CD14-positive monocyte (primary cell): Measurements from ENCODE around the gene ARHGAP15. TPM values are rescaled to one million over a fixed set of nuclear protein-coding genes. Genes with fewer than 3 reads are reported as not detected.

Source experiments
- DNase-seq, 3 donors: peaks; one replicate each; pipeline ENCODE4 v3.0.0-alpha.2; 2011 to 2022
- H2AFZ ChIP-seq: 2 replicates; pipeline ENCODE4 v1.6.0; 2012; ENCODE audit warnings: mild to moderate bottlenecking, low read depth, low read length, inconsistent platforms; ENCODE audit not compliant: insufficient read depth, poor library complexity, severe bottlenecking
- H3K27ac ChIP-seq, 2 donors: 1 replicate in 1 of 2; 2 replicates in 1 of 2; pipeline ENCODE4 v1.5.1; 2012 to 2013; ENCODE audit warnings: low read length in 2 of 2, control low read depth in 1 of 2, inconsistent platforms in 1 of 2, low read depth in 1 of 2, mild to moderate bottlenecking in 1 of 2
- H3K27me3 ChIP-seq, 2 donors: one replicate each; pipeline versions ENCODE4 v1.6.0 to v1.6.1; 2011 to 2013; ENCODE audit warnings: low read length in 2 of 2; ENCODE audit not compliant: control insufficient read depth in 2 of 2, insufficient read depth in 2 of 2
- H3K36me3 ChIP-seq, 2 donors: replicated peaks in 1 of 2; 1 replicate in 1 of 2; 2 replicates in 1 of 2; pipeline versions ENCODE4 v1.5.1 to v1.6.1; 2012 to 2013; ENCODE audit warnings: low read length in 2 of 2, control low read depth in 1 of 2, inconsistent platforms in 1 of 2, mild to moderate bottlenecking in 1 of 2; ENCODE audit not compliant: insufficient read depth in 2 of 2, control insufficient read depth in 1 of 2
- H3K4me1 ChIP-seq, 2 donors: 1 replicate in 1 of 2; 2 replicates in 1 of 2; pipeline versions ENCODE4 v1.5.1 to v1.6.1; 2012 to 2013; ENCODE audit warnings: low read length in 2 of 2, control low read depth in 1 of 2, inconsistent platforms in 1 of 2, mild to moderate bottlenecking in 1 of 2, moderate library complexity in 1 of 2; ENCODE audit not compliant: insufficient read depth in 2 of 2, control insufficient read depth in 1 of 2
- H3K4me2 ChIP-seq: replicated peaks from 2 replicates; pipeline ENCODE3; 2012; ENCODE audit warnings: low read length, moderate library complexity, mild to moderate bottlenecking; ENCODE audit not compliant: poor library complexity, severe bottlenecking; ENCODE audit errors: extremely low read depth
- H3K4me3 ChIP-seq, 3 experiments: fragments of 200-600 bp in 1 of 3; sonication (generic) in 1 of 3; replicated peaks in 1 of 3; 1 replicate in 2 of 3; 2 replicates in 1 of 3; pipeline ENCODE4 v1.5.1; 2011 to 2013; ENCODE audit warnings: low read length in 3 of 3, mild to moderate bottlenecking in 3 of 3, control low read depth in 2 of 3, low read depth in 2 of 3, inconsistent platforms in 1 of 3, moderate library complexity in 1 of 3
- H3K79me2 ChIP-seq: 2 replicates; pipeline ENCODE4 v1.6.0; 2012; ENCODE audit warnings: mild to moderate bottlenecking, control low read depth, inconsistent platforms, low read length, moderate library complexity; ENCODE audit not compliant: insufficient read depth
- H3K9ac ChIP-seq: 2 replicates; pipeline ENCODE4 v1.6.0; 2017; ENCODE audit warnings: low read length, mild to moderate bottlenecking; ENCODE audit not compliant: insufficient read depth, poor library complexity, severe bottlenecking
- H3K9me3 ChIP-seq, 2 donors: replicated peaks in 1 of 2; 1 replicate in 1 of 2; 2 replicates in 1 of 2; pipeline versions ENCODE4 v1.5.1 to v1.6.1; 2012 to 2013; ENCODE audit warnings: low read length in 2 of 2, control low read depth in 1 of 2; ENCODE audit not compliant: control insufficient read depth in 1 of 2, insufficient read depth in 1 of 2
- H4K20me1 ChIP-seq: 2 replicates; pipeline ENCODE4 v1.6.0; 2012; ENCODE audit warnings: mild to moderate bottlenecking, low read length, control low read depth, moderate library complexity; ENCODE audit not compliant: insufficient read depth
- H3K27ac Mint-ChIP-seq, 7 donors: one replicate each; pipeline ENCODE4 v1.8.0; 2020; ENCODE audit warnings: mild to moderate bottlenecking in 7 of 7, mixed read lengths in 7 of 7, moderate library complexity in 6 of 7, inconsistent platforms in 2 of 7
- H3K27me3 Mint-ChIP-seq, 3 donors: one replicate each; pipeline ENCODE4 v1.8.0; 2021 to 2022; ENCODE audit warnings: low read depth in 3 of 3, mild to moderate bottlenecking in 3 of 3, mixed read lengths in 3 of 3, moderate library complexity in 3 of 3, inconsistent platforms in 1 of 3
- H3K36me3 Mint-ChIP-seq, 2 donors: one replicate each; pipeline ENCODE4 v1.8.0; 2020; ENCODE audit warnings: mixed read lengths in 2 of 2, inconsistent platforms in 1 of 2, mild to moderate bottlenecking in 1 of 2
- H3K4me1 Mint-ChIP-seq: one replicate; pipeline ENCODE4 v1.8.0; 2020; ENCODE audit warnings: mild to moderate bottlenecking, mixed read lengths
- H3K4me3 Mint-ChIP-seq, 2 donors: one replicate each; pipeline ENCODE4 v1.8.0; 2020; ENCODE audit warnings: mild to moderate bottlenecking in 2 of 2, mixed read lengths in 2 of 2, moderate library complexity in 1 of 2
- H3K9me3 Mint-ChIP-seq, 7 donors: one replicate each; pipeline ENCODE4 v1.8.0; 2020 to 2022; ENCODE audit warnings: mixed read lengths in 7 of 7, mild to moderate bottlenecking in 6 of 7, moderate library complexity in 6 of 7, inconsistent platforms in 2 of 7
- WGBS: methylation state at CpG from one replicate; pipeline ENCODE4 v1.1.5; 2013; ENCODE audit warnings: missing lambda C conversion rate; ENCODE audit not compliant: insufficient coverage; 5-methylcytosine and 5-hydroxymethylcytosine counted together
- intact Hi-C, 2 donors: fragments of 100-400 bp; cut with micrococcal nuclease; formaldehyde crosslinking; loops; one replicate each; pipeline versions ENCODE4 v1.15.0 to v1.15.1; 2023
- polyA plus RNA-seq, 3 donors: library from polyadenylated mRNA; depleted of rRNA in 1 of 3; unstranded in 2 of 3; stranded (reverse) in 1 of 3; fragments of 300-500 nt in 2 of 3; fragments of >200 nt in 1 of 3; fragmentation: Illumina TruSeq in 2 of 3; gene quantifications; 1 replicate in 2 of 3; 2 replicates in 1 of 3; pipeline ENCODE4 v1.2.3, GENCODE V29; 2012 to 2021
- TF ChIP-seq, protein P1 (sequence below): fragments of 200-600 bp; IDR thresholded peaks from one replicate; pipeline ENCODE4 v1.8.0; 2022; ENCODE audit warnings: antibody characterized with exemption, mild to moderate bottlenecking

ARHGAP15 gene
- polyA plus RNA-seq, 3 donors: 35.4 to 50.9 (median 50.7) TPM

DNA sequence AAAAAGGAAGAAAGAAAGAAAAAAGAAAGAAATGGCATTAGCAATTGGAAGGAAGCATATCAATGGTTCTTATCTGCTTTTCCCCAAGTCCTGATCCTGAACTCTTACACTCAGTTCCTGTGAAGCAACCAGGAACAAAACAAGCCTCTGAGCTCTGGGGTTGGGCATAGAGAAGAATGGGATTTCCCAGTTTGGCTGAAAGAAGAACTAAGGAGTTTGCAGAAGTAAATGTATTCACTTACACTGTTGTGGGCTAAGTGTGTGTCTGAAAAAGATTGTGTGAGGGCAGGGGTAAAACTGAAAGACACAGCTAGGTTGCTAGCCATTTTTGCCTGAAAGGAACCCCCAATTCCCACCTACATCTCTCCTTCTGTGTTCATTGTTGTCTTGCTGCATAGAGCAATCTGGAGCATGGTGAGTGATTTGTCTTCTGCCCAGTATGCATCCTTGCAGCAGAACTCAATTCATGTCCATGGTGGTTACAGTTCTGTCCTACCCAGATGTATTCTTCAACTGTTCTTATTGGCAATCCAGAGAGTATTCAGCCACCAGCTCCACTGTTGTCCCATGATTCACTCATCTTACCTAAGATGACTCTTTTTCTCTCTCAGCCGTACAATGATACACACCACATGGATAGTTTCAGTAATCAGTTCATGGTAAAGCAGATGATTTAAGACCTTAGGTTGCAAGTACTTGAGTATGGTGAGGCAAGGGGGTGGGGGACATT lies 348.7 kb downstream of the ARHGAP15 start:
- Histone ChIP-seq H3K9me3 (no peaks in the 10 kb centered on the region), H3K4me2 (no peak overlapping the region), H3K79me2 (no peaks in the 10 kb centered on the region), H3K27ac (no peak overlapping the region), H4K20me1 (no peaks in the 10 kb centered on the region), H2AFZ (no peak overlapping the region), H3K4me1 (peaks cover 0 to 7% of the 10 kb centered on the region in 2 donors), H3K9ac (no peak overlapping the region), H3K4me3 (no peak overlapping the region), H3K36me3 (peaks cover 0 to 18% of the 10 kb centered on the region in 2 donors), H3K27me3 (no peaks in the 10 kb centered on the region)
- Mint-ChIP-seq H3K27me3 (no peaks in the 10 kb centered on the region), H3K27ac (peak overlapping the region in 3 of 7 donors; percentile 12 to 33 (median 27)), H3K9me3 (no peaks in the 10 kb centered on the region), H3K4me1 (peaks cover 13% of the 10 kb centered on the region), H3K4me3 (no peak overlapping the region), H3K36me3 (peaks cover 8 to 9% of the 10 kb centered on the region in 2 donors)
- TF ChIP-seq, protein P1, sequence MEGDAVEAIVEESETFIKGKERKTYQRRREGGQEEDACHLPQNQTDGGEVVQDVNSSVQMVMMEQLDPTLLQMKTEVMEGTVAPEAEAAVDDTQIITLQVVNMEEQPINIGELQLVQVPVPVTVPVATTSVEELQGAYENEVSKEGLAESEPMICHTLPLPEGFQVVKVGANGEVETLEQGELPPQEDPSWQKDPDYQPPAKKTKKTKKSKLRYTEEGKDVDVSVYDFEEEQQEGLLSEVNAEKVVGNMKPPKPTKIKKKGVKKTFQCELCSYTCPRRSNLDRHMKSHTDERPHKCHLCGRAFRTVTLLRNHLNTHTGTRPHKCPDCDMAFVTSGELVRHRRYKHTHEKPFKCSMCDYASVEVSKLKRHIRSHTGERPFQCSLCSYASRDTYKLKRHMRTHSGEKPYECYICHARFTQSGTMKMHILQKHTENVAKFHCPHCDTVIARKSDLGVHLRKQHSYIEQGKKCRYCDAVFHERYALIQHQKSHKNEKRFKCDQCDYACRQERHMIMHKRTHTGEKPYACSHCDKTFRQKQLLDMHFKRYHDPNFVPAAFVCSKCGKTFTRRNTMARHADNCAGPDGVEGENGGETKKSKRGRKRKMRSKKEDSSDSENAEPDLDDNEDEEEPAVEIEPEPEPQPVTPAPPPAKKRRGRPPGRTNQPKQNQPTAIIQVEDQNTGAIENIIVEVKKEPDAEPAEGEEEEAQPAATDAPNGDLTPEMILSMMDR: no peak
- DNase-seq: peak; percentile 10 to 62 (median 18)
- no CpG with 5 or more reads among the region's 1 CpG for WGBS
- intact Hi-C loops: no loop called here

DNA sequence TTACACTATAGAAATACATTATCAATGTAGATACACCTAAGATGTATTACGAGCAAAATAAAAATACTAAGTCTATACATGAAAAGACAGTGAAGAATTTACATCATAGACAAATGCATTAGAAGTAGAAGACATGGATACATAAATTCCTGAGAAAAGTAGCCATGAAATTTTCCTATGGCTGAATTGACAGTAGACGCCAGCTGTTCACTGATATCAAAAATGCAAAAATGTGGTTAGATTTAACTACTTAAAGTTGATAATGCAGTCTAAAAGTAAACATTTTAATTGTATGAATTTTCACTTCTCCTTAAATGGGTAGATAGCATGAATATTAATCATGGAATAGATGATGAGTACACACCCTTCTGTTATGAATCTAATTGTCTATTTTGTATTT lies 350.9 kb downstream of the ARHGAP15 start:
- no peak overlapping the region for H2AFZ ChIP-seq
- no peaks in the 10 kb centered on the region for H3K9me3 ChIP-seq
- Mint-ChIP-seq H3K9me3 (no peaks in the 10 kb centered on the region), H3K4me3 (no peak overlapping the region), H3K27me3 (no peaks in the 10 kb centered on the region), H3K36me3 (peaks cover 0 to 6% of the 10 kb centered on the region in 2 donors), H3K4me1 (peaks cover 13% of the 10 kb centered on the region), H3K27ac (no peak overlapping the region)
- no CpG with 5 or more reads among the region's 2 CpGs for WGBS
- H3K36me3 ChIP-seq: peaks cover 0 to 12% of the 10 kb centered on the region in 2 donors
- no peaks in the 10 kb centered on the region for H3K79me2 ChIP-seq
- no peaks in the 10 kb centered on the region for H4K20me1 ChIP-seq
- intact Hi-C loops: no loop called here
- H3K27me3 ChIP-seq: no peaks in the 10 kb centered on the region
- no peak for DNase-seq
- no peak overlapping the region for H3K9ac ChIP-seq
- H3K4me1 ChIP-seq: peaks cover 0 to 7% of the 10 kb centered on the region in 2 donors
- H3K4me3 ChIP-seq: no peak overlapping the region
- H3K4me2 ChIP-seq: no peak overlapping the region
- no peak overlapping the region for H3K27ac ChIP-seq
- TF ChIP-seq, protein P1: no peak
